PC-3 (cell line): ENCODE data around the gene ALDH3A2. TPM values are rescaled to one million over a fixed set of nuclear protein-coding genes. Genes with fewer than 3 reads are reported as not detected.

Experiments
- ATAC-seq: fragments of 200-7000 bp; cut with Tn5 transposase; 2 replicates; pipeline ENCODE4 v1.9.1; 2020; ENCODE audit warnings: mild to moderate bottlenecking, moderate library complexity
- BruUV-seq: library from RNA; stranded (reverse); fragments of 400-500 nt; replicated peaks from 2 replicates; lab custom pipeline; 2021; lab: Mats Ljungman, UMichigan
- CTCF ChIA-PET: fragments of 300-600 bp; sonication (Branson Sonifier 250); formaldehyde crosslinking; loops from one replicate; lab custom pipeline; 2022; ENCODE audit warnings: antibody characterized with exemption; lab: Charles Lee
- POLR2A ChIA-PET: fragments of 300-600 bp; sonication (Branson Sonifier 250); formaldehyde crosslinking; loops from one replicate; lab custom pipeline; 2022; ENCODE audit warnings: antibody characterized with exemption; ENCODE audit not compliant: unreplicated experiment; lab: Charles Lee
- DNase-seq: peaks from one replicate; pipeline ENCODE4 v3.0.0-alpha.2; 2015
- H2AFZ ChIP-seq: fragments of 300-600 bp; sonication (generic); 2 replicates; pipeline ENCODE4 v1.6.0; 2016; ENCODE audit warnings: antibody characterized with exemption, low read length
- H3F3A ChIP-seq: fragments of 300-600 bp; sonication (generic); one replicate; pipeline ENCODE4 v1.6.0; 2017; ENCODE audit warnings: antibody characterized with exemption, low read length, control low read depth, mild to moderate bottlenecking; ENCODE audit not compliant: unreplicated experiment
- H3K27ac ChIP-seq: fragments of 300-600 bp; sonication (generic); 2 replicates; pipeline ENCODE4 v1.5.1; 2016; ENCODE audit warnings: mild to moderate bottlenecking, low read length
- H3K27me3 ChIP-seq: fragments of 300-600 bp; sonication (generic); 2 replicates; pipeline ENCODE4 v1.6.1; 2016; ENCODE audit warnings: low read length, mixed read lengths
- H3K36me3 ChIP-seq: fragments of 300-600 bp; sonication (generic); 2 replicates; pipeline ENCODE4 v1.6.1; 2016; ENCODE audit warnings: low read depth, mixed run types, low read length, mixed read lengths
- H3K4me1 ChIP-seq: fragments of 300-600 bp; sonication (generic); 2 replicates; pipeline ENCODE4 v1.5.1; 2016; ENCODE audit warnings: low read length; ENCODE audit not compliant: insufficient read depth
- H3K4me2 ChIP-seq: fragments of 300-600 bp; sonication (generic); 2 replicates; pipeline ENCODE4 v1.6.0; 2016; ENCODE audit warnings: low read length
- H3K4me3 ChIP-seq: fragments of 300-600 bp; sonication (generic); 2 replicates; pipeline ENCODE4 v1.5.1; 2016; ENCODE audit warnings: mild to moderate bottlenecking, low read length, mixed read lengths
- H3K79me2 ChIP-seq: fragments of 300-600 bp; sonication (generic); 2 replicates; pipeline ENCODE4 v1.6.1; 2017; ENCODE audit warnings: low read length, mixed read lengths
- H3K9ac ChIP-seq: fragments of 300-600 bp; sonication (generic); 2 replicates; pipeline ENCODE4 v1.6.0; 2016; ENCODE audit warnings: mild to moderate bottlenecking, low read length
- H3K9me2 ChIP-seq: fragments of 300-600 bp; sonication (generic); replicated peaks from 2 replicates; pipeline ENCODE4 v1.6.1; 2016; ENCODE audit warnings: mixed run types, low read length, mixed read lengths
- H3K9me3 ChIP-seq: fragments of 300-600 bp; sonication (generic); 2 replicates; pipeline ENCODE4 v1.6.1; 2016; ENCODE audit warnings: low read length, mixed read lengths
- H4K20me1 ChIP-seq: fragments of 300-600 bp; sonication (generic); 2 replicates; pipeline ENCODE4 v1.6.1; 2016; ENCODE audit warnings: low read length, mixed read lengths
- CTCF ChIP-seq: fragments of 300-600 bp; sonication (generic); conservative IDR thresholded peaks from 2 replicates; pipeline ENCODE4 v1.5.1; 2017; ENCODE audit warnings: antibody characterized with exemption, low read depth, mild to moderate bottlenecking, low read length
- EZH2 ChIP-seq: fragments of 300-600 bp; sonication (generic); IDR thresholded peaks from one replicate; pipeline ENCODE4 v1.6.1; 2017; ENCODE audit warnings: antibody characterized with exemption, mild to moderate bottlenecking, low read length; ENCODE audit not compliant: unreplicated experiment
- EZH2phosphoT487 ChIP-seq: fragments of 300-600 bp; sonication (generic); IDR thresholded peaks from 2 replicates; pipeline ENCODE4 v1.6.1; 2018; ENCODE audit warnings: mild to moderate bottlenecking, antibody characterized with exemption, low read length, borderline replicate concordance
- intact Hi-C: fragments of 100-400 bp; cut with micrococcal nuclease; formaldehyde crosslinking; loops from 2 replicates; pipeline ENCODE4 v1.9.0; 2023
- total RNA-seq: library from RNA; depleted of rRNA; stranded (reverse); fragments of >200 nt; gene quantifications from 2 replicates; pipeline ENCODE4 v1.2.3, GENCODE V29; 2014

The ALDH3A2 gene
- total RNA-seq, 1 experiment from 2014 or later, result 125 TPM

- H3K9ac ChIP-seq, result no peak overlapping the region
- H2AFZ ChIP-seq, result no peak overlapping the region
- H3F3A ChIP-seq, result no peaks in the 10 kb centered on the region
- no peak for TF ChIP-seq CTCF
- TF ChIP-seq EZH2phosphoT487, result no peak
- TF ChIP-seq EZH2, result no peak
- no peaks in the 10 kb centered on the region for H3K36me3 ChIP-seq
- no peaks in the 10 kb centered on the region for H3K79me2 ChIP-seq
- no peak overlapping the region for H3K4me3 ChIP-seq
- H3K9me2 ChIP-seq, result no peaks in the 10 kb centered on the region
- CTCF ChIA-PET, result interaction anchor here (0.6 kb wide), 1 partner anchor 39 kb away, joined by 4 read pairs; no protein-coding TSS in a partner anchor
- no peaks in the 10 kb centered on the region for H3K9me3 ChIP-seq
- H3K27me3 ChIP-seq, result no peaks in the 10 kb centered on the region
- H3K4me2 ChIP-seq, result no peak overlapping the region
- POLR2A ChIA-PET, result no interaction called here
- intact Hi-C loops, result no loop called here
- BruUV-seq, result no TSS peak
- H3K4me1 ChIP-seq, result peaks cover 14% of the 10 kb centered on the region
- no peak for ATAC-seq
- no peak overlapping the region for H3K27ac ChIP-seq
- no peak for DNase-seq
- H4K20me1 ChIP-seq, result no peaks in the 10 kb centered on the region
These were observed 66.2 kb downstream of the ALDH3A2 start for GRCh38 chr17:19714542-19715411.

GRCh38 chr17:19716108-19717030, 67.8 kb downstream of the ALDH3A2 start, which contains the start of gene SLC47A2:
SLC47A2 (minus strand) TSS chr17:19716584; CDS start chr17:19716555, 29 bp downstream.
- Histone ChIP-seq H3K79me2 (no peaks in the 10 kb centered on the region), H3K4me1 (peaks cover 26% of the 10 kb centered on the region), H3K9ac (no peak within 1 kb of the TSS), H3K9me3 (no peaks in the 10 kb centered on the region), H3K27me3 (no peaks in the 10 kb centered on the region), H3K4me2 (no peak within 1 kb of the TSS), H4K20me1 (no peaks in the 10 kb centered on the region), H3K27ac (no peak within 1 kb of the TSS), H3K9me2 (no peaks in the 10 kb centered on the region), H3F3A (no peaks in the 10 kb centered on the region), H2AFZ (no peak within 1 kb of the TSS), H3K4me3 (no peak within 1 kb of the TSS), H3K36me3 (no peaks in the 10 kb centered on the region)
- POLR2A ChIA-PET, result no interaction called here
- CTCF ChIA-PET, result no interaction called here
- no TSS peak for BruUV-seq
- TF ChIP-seq EZH2, result no peak
- TF ChIP-seq EZH2phosphoT487, result no peak
- no peak for TF ChIP-seq CTCF
- intact Hi-C loops, result no loop called here
- ATAC-seq (peak; percentile 30; the same call in 1 of the 2 replicates), DNase-seq (peak; percentile 26)
